ENCODE data around the gene PRR13. TPM values are rescaled to one million over a fixed set of nuclear protein-coding genes. Genes with fewer than 3 reads are reported as not detected.

Gene PRR13
- total RNA-seq, 8 experiments from 2014 or later: 42.8 to 264 (median 79.4) TPM

DNA sequence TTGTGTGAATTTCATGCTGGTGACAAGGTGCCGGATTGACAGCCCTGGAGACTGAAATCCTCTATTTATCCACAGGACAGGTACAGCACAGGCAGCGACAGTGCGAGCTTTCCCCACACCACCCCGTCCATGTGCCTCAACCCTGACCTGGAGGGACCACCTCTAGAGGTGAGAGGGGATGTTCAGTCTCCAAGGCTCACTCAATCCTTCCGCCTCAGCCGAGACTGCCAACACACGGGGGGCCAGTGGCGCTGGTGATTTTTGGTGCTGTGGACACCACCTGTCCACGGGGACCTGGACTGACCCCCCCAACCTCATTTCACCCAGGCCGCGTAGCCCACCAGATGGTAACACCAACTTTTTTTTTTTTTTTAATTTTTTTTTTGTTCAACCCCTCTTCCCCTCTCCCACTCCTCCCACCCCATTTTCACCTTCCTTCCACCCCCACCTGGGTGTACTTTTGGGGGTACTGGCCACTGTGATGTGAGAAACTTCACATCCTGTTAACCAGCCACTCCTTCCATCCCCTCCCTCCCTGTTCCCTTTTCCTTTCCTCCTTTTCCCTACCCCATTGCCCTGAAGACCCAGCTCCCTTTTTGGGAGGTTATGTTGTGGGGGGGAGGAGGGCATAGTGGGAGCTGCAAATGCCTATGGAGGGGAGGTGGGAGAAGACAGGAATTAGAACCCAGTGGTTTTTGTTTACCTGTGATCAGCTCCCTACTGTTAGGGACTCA lies 23.3 kb downstream of the PRR13 start:
- no peak overlapping the region for H3K27ac ChIP-seq
- no peak overlapping the region for H3K4me3 ChIP-seq
- ATAC-seq (replicated peaks in 6 of 8): peak in 5 of 8 experiments; percentile 8 to 45 (median 18)
- in situ Hi-C loops (cut with MboI; ENCODE audit: low pct_unique_long_range_greater_than_20kb in 2 of 9, low sequenced_read_pairs in 9 of 9, unreplicated experiment in 9 of 9): no loop called here
- H3K4me1 ChIP-seq (replicated peaks in 1 of 2): peaks cover 0 to 3% of the 10 kb centered on the region in 2 donors
- 69 to 100% (median 90%) methylated on average over 1 to 4 of the region's 11 CpGs; no CpG with 5 or more reads in 3 of the 10 experiments for WGBS, 10 experiments

- Histone ChIP-seq H3K4me3 (no peak overlapping the region), H3K27ac (no peak overlapping the region), H3K4me1 (replicated peaks in 1 of 2) (peaks cover 0 to 3% of the 10 kb centered on the region in 2 donors)
- in situ Hi-C loops (cut with MboI; ENCODE audit: low pct_unique_long_range_greater_than_20kb in 2 of 9, low sequenced_read_pairs in 9 of 9, unreplicated experiment in 9 of 9): no loop called here
- ATAC-seq (replicated peaks in 6 of 8): peak in 1 of 8 experiments; percentile 13
- WGBS, 10 experiments: 0 to 100% (median 70%) methylated on average over 1 to 2 of the region's 2 CpGs; no CpG with 5 or more reads in 3 of the 10 experiments
Observed at GRCh38 chr12:53465679-53466078, 24.1 kb downstream of the PRR13 start.

DNA sequence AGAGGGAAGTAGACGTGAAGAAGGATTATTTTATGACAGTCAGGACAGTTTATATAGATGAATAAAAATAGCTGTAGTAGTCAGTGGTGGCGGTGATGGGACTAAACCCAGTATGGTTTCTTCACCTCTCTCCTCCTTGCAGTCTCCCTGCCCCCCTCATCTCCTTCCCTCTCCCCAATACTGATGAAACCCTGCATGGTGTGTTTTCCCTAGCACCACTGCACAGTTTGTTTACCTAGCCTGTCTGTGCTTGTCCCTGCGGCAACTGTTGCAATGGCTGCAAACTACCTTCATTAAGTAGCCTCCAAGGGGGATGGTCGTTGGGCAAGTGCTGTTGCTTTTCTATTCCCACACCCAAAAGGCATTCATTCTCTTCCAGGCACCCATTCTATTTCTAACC lies 25.1 kb downstream of the PRR13 start:
- peak in 2 of 8 experiments; percentile 32 to 56 for ATAC-seq (replicated peaks in 6 of 8)
- 66 to 100% (median 95%) methylated on average over 1 to 4 of the region's 4 CpGs; no CpG with 5 or more reads in 1 of the 10 experiments for WGBS, 10 experiments
- Histone ChIP-seq H3K4me1 (replicated peaks in 1 of 2) (peaks cover 0 to 3% of the 10 kb centered on the region in 2 donors), H3K4me3 (no peak overlapping the region), H3K27ac (no peak overlapping the region)
- in situ Hi-C loops (cut with MboI; ENCODE audit: low pct_unique_long_range_greater_than_20kb in 2 of 9, low sequenced_read_pairs in 9 of 9, unreplicated experiment in 9 of 9): no loop called here

DNA sequence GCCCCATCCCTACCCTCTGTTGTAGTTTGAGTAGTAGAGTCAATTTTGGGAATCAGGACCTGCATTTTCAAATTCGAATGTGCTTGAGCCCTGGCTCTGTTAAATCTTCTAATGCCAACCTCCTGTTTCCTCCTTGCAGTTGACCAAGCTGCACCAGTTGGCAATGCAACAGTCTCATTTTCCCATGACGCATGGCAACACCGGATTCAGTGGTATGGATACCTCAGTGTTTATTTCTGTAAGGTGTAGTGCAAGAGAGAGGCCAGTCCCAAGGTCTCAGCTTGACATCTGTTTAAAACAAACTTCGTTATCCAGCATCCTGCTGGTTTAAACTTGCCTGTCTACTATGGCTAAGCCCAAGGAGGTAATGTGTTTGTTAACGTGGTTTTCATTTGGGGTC lies 25.5 kb downstream of the PRR13 start:
- H3K27ac ChIP-seq: no peak overlapping the region
- 33 to 100% (median 88%) methylated on average over 2 to 5 of the region's 5 CpGs; no CpG with 5 or more reads in 2 of the 10 experiments for WGBS, 10 experiments
- in situ Hi-C loops (cut with MboI; ENCODE audit: low pct_unique_long_range_greater_than_20kb in 2 of 9, low sequenced_read_pairs in 9 of 9, unreplicated experiment in 9 of 9): no loop called here
- no peak for ATAC-seq (replicated peaks in 6 of 8)
- no peak overlapping the region for H3K4me3 ChIP-seq
- peaks cover 0 to 3% of the 10 kb centered on the region in 2 donors for H3K4me1 ChIP-seq (replicated peaks in 1 of 2)

DNA sequence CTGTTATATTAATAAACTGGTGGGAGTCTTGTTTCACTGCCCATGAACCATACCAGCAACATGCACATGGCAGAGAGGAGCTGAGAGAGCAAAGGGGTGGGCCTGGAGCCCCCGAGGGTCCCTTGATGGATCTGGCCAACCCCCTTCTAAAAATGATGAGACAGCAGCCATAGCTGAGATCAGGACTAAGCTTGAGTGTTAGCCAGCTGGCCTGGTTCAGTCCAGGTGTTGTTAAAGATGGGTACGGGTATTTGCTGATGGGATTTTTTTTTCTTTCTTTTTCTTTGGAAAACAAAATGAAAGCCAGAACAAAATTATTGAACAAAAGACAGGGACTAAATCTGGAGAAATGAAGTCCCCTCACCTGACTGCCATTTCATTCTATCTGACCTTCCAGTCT lies 26.3 kb downstream of the PRR13 start:
- Histone ChIP-seq H3K4me3 (no peak overlapping the region), H3K4me1 (replicated peaks in 1 of 2) (peaks cover 0 to 3% of the 10 kb centered on the region in 2 donors), H3K27ac (no peak overlapping the region)
- WGBS, 10 experiments: 87 to 100% (median 100%) methylated on average over 1 to 2 of the region's 2 CpGs; no CpG with 5 or more reads in 3 of the 10 experiments
- no peak for ATAC-seq (replicated peaks in 6 of 8)
- in situ Hi-C loops (cut with MboI; ENCODE audit: low pct_unique_long_range_greater_than_20kb in 2 of 9, low sequenced_read_pairs in 9 of 9, unreplicated experiment in 9 of 9): no loop called here

GRCh38 chr12:53468282-53468681 lies 26.7 kb downstream of the PRR13 start:
- ATAC-seq (replicated peaks in 6 of 8): no peak
- 86 to 100% (median 100%) methylated on average over 1 of the region's 1 CpG; no CpG with 5 or more reads in 6 of the 10 experiments for WGBS, 10 experiments
- in situ Hi-C loops (cut with MboI; ENCODE audit: low pct_unique_long_range_greater_than_20kb in 2 of 9, low sequenced_read_pairs in 9 of 9, unreplicated experiment in 9 of 9): no loop called here
- H3K4me3 ChIP-seq: no peak overlapping the region
- no peaks in the 10 kb centered on the region for H3K4me1 ChIP-seq (replicated peaks in 1 of 2)
- H3K27ac ChIP-seq: no peak overlapping the region

- no peak overlapping the region for H3K4me3 ChIP-seq
- H3K4me1 ChIP-seq (replicated peaks in 1 of 2): no peaks in the 10 kb centered on the region
- H3K27ac ChIP-seq: no peak overlapping the region
- 33 to 100% (median 88%) methylated on average over 1 of the region's 1 CpG; no CpG with 5 or more reads in 3 of the 10 experiments for WGBS, 10 experiments
- ATAC-seq (replicated peaks in 6 of 8): peak in 3 of 8 experiments; percentile 52 to 74 (median 55)
- in situ Hi-C loops (cut with MboI; ENCODE audit: low pct_unique_long_range_greater_than_20kb in 2 of 9, low sequenced_read_pairs in 9 of 9, unreplicated experiment in 9 of 9): no loop called here
Observed at GRCh38 chr12:53472056-53472582, 30.6 kb downstream of the PRR13 start.

DNA sequence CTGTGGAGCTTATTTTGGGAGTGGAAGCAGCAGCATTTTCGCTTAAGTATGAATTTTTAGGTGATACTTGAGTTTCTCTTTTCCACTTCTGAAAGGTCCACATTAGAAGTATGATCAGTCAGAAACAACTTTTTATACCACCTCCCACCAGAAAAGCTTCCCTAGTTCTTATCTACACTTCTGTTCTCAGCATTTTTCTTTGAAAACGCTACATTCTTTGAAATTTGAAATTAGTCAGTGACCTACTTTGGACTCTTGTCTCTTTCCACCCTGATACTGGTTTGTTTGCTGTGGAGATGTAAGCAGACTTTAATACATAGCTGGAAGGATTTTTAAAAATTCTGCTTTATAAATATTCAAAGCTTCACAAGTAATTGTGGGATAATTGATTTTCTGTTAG lies 32.5 kb downstream of the PRR13 start:
- peaks cover 0 to 3% of the 10 kb centered on the region in 2 donors for H3K4me1 ChIP-seq (replicated peaks in 1 of 2)
- H3K4me3 ChIP-seq: no peak overlapping the region
- WGBS, 10 experiments: 33 to 100% (median 86%) methylated on average over 1 to 2 of the region's 2 CpGs; no CpG with 5 or more reads in 2 of the 10 experiments
- H3K27ac ChIP-seq: no peak overlapping the region
- no peak for ATAC-seq (replicated peaks in 6 of 8)
- in situ Hi-C loops (cut with MboI; ENCODE audit: low pct_unique_long_range_greater_than_20kb in 2 of 9, low sequenced_read_pairs in 9 of 9, unreplicated experiment in 9 of 9): no loop called here

- 43 to 100% (median 93%) methylated on average over 1 to 8 of the region's 13 CpGs; no CpG with 5 or more reads in 3 of the 10 experiments for WGBS, 10 experiments
- H3K4me1 ChIP-seq (replicated peaks in 1 of 2): peaks cover 0 to 3% of the 10 kb centered on the region in 2 donors
- H3K27ac ChIP-seq: no peak overlapping the region
- in situ Hi-C loops (cut with MboI; ENCODE audit: low pct_unique_long_range_greater_than_20kb in 2 of 9, low sequenced_read_pairs in 9 of 9, unreplicated experiment in 9 of 9): no loop called here
- no peak for ATAC-seq (replicated peaks in 6 of 8)
- no peak overlapping the region for H3K4me3 ChIP-seq
Observed at GRCh38 chr12:53474819-53475218, 33.3 kb downstream of the PRR13 start.

GRCh38 chr12:53476769-53477209 lies 35.3 kb downstream of the PRR13 start:
- Histone ChIP-seq H3K4me3 (no peak overlapping the region), H3K27ac (no peak overlapping the region), H3K4me1 (replicated peaks in 1 of 2) (peaks cover 0 to 3% of the 10 kb centered on the region in 2 donors)
- ATAC-seq (replicated peaks in 6 of 8): peak in 1 of 8 experiments; percentile 17
- in situ Hi-C loops (cut with MboI; ENCODE audit: low pct_unique_long_range_greater_than_20kb in 2 of 9, low sequenced_read_pairs in 9 of 9, unreplicated experiment in 9 of 9): no loop called here
- 53 to 100% (median 72%) methylated on average over 1 to 2 of the region's 2 CpGs; no CpG with 5 or more reads in 6 of the 10 experiments for WGBS, 10 experiments

GRCh38 chr12:53478865-53479264 lies 37.3 kb downstream of the PRR13 start:
- Histone ChIP-seq H3K4me3 (no peak overlapping the region), H3K27ac (no peak overlapping the region), H3K4me1 (replicated peaks in 1 of 2) (peaks cover 0 to 3% of the 10 kb centered on the region in 2 donors)
- in situ Hi-C loops (cut with MboI; ENCODE audit: low pct_unique_long_range_greater_than_20kb in 2 of 9, low sequenced_read_pairs in 9 of 9, unreplicated experiment in 9 of 9): no loop called here
- ATAC-seq (replicated peaks in 6 of 8): peak in 2 of 8 experiments; percentile 3 to 14
- WGBS, 10 experiments: 0 to 100% (median 100%) methylated on average over 1 of the region's 1 CpG; no CpG with 5 or more reads in 1 of the 10 experiments

DNA sequence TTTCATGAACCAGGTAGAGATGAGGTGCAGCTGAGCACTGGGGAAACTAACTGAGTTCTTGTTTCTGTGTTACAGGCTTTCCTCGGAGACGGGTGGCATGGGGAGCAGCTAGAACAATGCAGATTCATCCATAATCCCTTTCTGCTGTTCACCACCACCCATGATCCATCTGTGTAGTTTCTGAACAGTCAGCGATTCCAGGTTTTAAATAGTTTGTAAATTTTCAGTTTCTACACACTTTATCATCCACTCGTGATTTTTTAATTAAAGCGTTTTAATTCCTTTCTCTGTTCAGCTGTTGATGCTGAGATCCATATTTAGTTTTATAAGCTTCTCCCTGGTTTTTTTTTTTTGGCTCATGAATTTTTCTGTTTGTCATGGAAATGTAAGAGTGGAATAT lies 37.8 kb downstream of the PRR13 start:
- 23 to 92% (median 81%) methylated on average over 2 to 5 of the region's 5 CpGs for WGBS, 10 experiments
- Histone ChIP-seq H3K4me3 (no peak overlapping the region), H3K27ac (no peak overlapping the region), H3K4me1 (replicated peaks in 1 of 2) (peaks cover 0 to 3% of the 10 kb centered on the region in 2 donors)
- peak in 1 of 8 experiments; percentile 63 for ATAC-seq (replicated peaks in 6 of 8)
- in situ Hi-C loops (cut with MboI; ENCODE audit: low pct_unique_long_range_greater_than_20kb in 2 of 9, low sequenced_read_pairs in 9 of 9, unreplicated experiment in 9 of 9): no loop called here

Measured in motor neuron (in vitro differentiated cells).